K562 (cell line): ENCODE results near the gene CMTM1. TPM values are rescaled to one million over a fixed set of nuclear protein-coding genes. Genes with fewer than 3 reads are reported as not detected.
"Not testable (repeated sequence)": the region's sequence is repeated elsewhere in the genome, so short reads cannot be mapped to it uniquely, and the experiment has no call there.

Experiments
- ATAC-seq: fragments of 200-7000 bp; cut with Tn5 transposase; 3 replicates; pipeline ENCODE4 v1.9.1; 2020; ENCODE audit warnings: moderate library complexity
- BruUV-seq: library from RNA; stranded (reverse); fragments of 400-500 nt; replicated peaks from 2 replicates; lab custom pipeline; 2021; lab: Mats Ljungman, UMichigan
- CTCF ChIA-PET: fragments of 300-600 bp; formaldehyde crosslinking; extraction: SDS; loops from one replicate; lab custom pipeline; 2021; ENCODE audit warnings: low intra/inter-chr PET ratio; lab: Yijun Ruan, JAX
- POLR2A ChIA-PET: fragments of 300-600, 350-650 bp; sonication (Branson Sonifier 250); formaldehyde crosslinking; extraction: SDS; loops from one replicate; lab custom pipeline; 2021; ENCODE audit warnings: antibody characterized with exemption, inconsistent platforms; lab: Yijun Ruan, JAX
- DNase-seq, 4 experiments: peaks; one replicate each; pipeline versions ENCODE4 v3.0.0 to v3.0.0-alpha.2; 2011 to 2018; ENCODE audit warnings: low spot score in 3 of 4, mixed read lengths in 3 of 4; ENCODE audit errors: extremely low read depth in 1 of 4
- FAIRE-seq: peaks from 2 replicates; lab custom pipeline; 2011; peaks lifted over from hg19 to GRCh38; lab: Jason Lieb, UNC
- H2AFZ ChIP-seq: 2 replicates; pipeline ENCODE4 v1.6.0; 2011; ENCODE audit warnings: low read depth, low read length, control low read depth, inconsistent platforms
- H3K27ac ChIP-seq: fragments of 200-600 bp; 3 replicates; pipeline ENCODE4 v1.8.0; 2011; ENCODE audit warnings: low read depth, mild to moderate bottlenecking, control low read depth, inconsistent platforms, low read length, moderate library complexity, mixed read lengths; ENCODE audit errors: extremely low read depth
- H3K27me3 ChIP-seq, 2 experiments: fragments of 300-600 bp in 1 of 2; 2 replicates in 1 of 2; 3 replicates in 1 of 2; pipeline versions ENCODE4 v1.6.0 to v1.8.0; 2011; ENCODE audit warnings: inconsistent platforms in 2 of 2, low read length in 2 of 2, mild to moderate bottlenecking in 1 of 2, mixed read lengths in 1 of 2, moderate library complexity in 1 of 2; ENCODE audit not compliant: control insufficient read depth in 2 of 2, insufficient read depth in 2 of 2
- H3K36me3 ChIP-seq: fragments of 300-600 bp; 3 replicates; pipeline ENCODE4 v1.8.0; 2011; ENCODE audit warnings: mild to moderate bottlenecking, low read length, inconsistent platforms; ENCODE audit not compliant: control insufficient read depth, insufficient read depth
- H3K4me1 ChIP-seq, 2 experiments: fragments of 200-600 bp in 1 of 2; replicated peaks in 1 of 2; 2 replicates in 1 of 2; 3 replicates in 1 of 2; pipeline versions ENCODE4 v1.5.1 to v1.8.0; 2011; ENCODE audit warnings: inconsistent platforms in 2 of 2, low read length in 2 of 2, mild to moderate bottlenecking in 1 of 2, mixed read lengths in 1 of 2, moderate library complexity in 1 of 2; ENCODE audit not compliant: control insufficient read depth in 2 of 2, insufficient read depth in 2 of 2
- H3K4me2 ChIP-seq: 2 replicates; pipeline ENCODE4 v1.6.1; 2011; ENCODE audit warnings: low read length, control low read depth, inconsistent platforms, mixed read lengths; ENCODE audit not compliant: insufficient read depth
- H3K4me3 ChIP-seq: fragments of 200-600 bp; sonication (generic), shearing (Covaris generic); 2 replicates; pipeline ENCODE4 v1.5.1; 2016; ENCODE audit warnings: control low read depth, inconsistent platforms
- H3K79me2 ChIP-seq: fragments of 200-600 bp; 3 replicates; pipeline ENCODE4 v1.8.0; 2011; ENCODE audit warnings: low read length, inconsistent platforms; ENCODE audit not compliant: control insufficient read depth, insufficient read depth
- H3K9ac ChIP-seq, 2 experiments: 2 replicates each; pipeline versions ENCODE4 v1.6.0 to v1.6.1; 2011; ENCODE audit warnings: low read depth in 2 of 2, low read length in 2 of 2, control low read depth in 1 of 2, inconsistent platforms in 1 of 2, mild to moderate bottlenecking in 1 of 2, mixed read lengths in 1 of 2; ENCODE audit not compliant: insufficient read depth in 1 of 2
- H3K9me1 ChIP-seq: one replicate; pipeline ENCODE4 v1.6.0; 2011; ENCODE audit warnings: inconsistent platforms, mild to moderate bottlenecking, low read length, moderate library complexity; ENCODE audit not compliant: control insufficient read depth, insufficient read depth
- H3K9me3 ChIP-seq: replicated peaks from 2 replicates; pipeline ENCODE4 v1.5.1; 2011; ENCODE audit warnings: low read depth, low read length, inconsistent platforms; ENCODE audit not compliant: control insufficient read depth, insufficient read depth
- H4K20me1 ChIP-seq: replicated peaks from 2 replicates; pipeline ENCODE4 v1.6.1; 2011; ENCODE audit warnings: low read length, inconsistent platforms, mixed read lengths; ENCODE audit not compliant: control insufficient read depth, insufficient read depth
- HDAC6 ChIP-seq: IDR thresholded peaks from 2 replicates; pipeline ENCODE4 v1.6.1; 2012; ENCODE audit warnings: low read depth, mild to moderate bottlenecking, control low read depth, inconsistent platforms, low read length, moderate library complexity
- PHB2 ChIP-seq: fragments of 450-650 bp; IDR thresholded peaks from 2 replicates; pipeline ENCODE4 v1.6.1; 2017; ENCODE audit warnings: low read depth
- SREBF1 ChIP-seq: fragments of 150-350 bp; IDR thresholded peaks from 2 replicates; pipeline ENCODE4 v1.6.1; 2014; ENCODE audit warnings: antibody characterized with exemption, low read depth, low read length, borderline replicate concordance
- TSC22D4 ChIP-seq: fragments of 450-650 bp; IDR thresholded peaks from 2 replicates; pipeline ENCODE4 v1.6.1; 2016; ENCODE audit warnings: missing genetic modification characterization, missing biosample characterization, control low read depth
- ZNF133 ChIP-seq: fragments of 250-450 bp; sonication (Bioruptor Pico); IDR thresholded peaks from 2 replicates; pipeline ENCODE4 v1.4.0; 2020; ENCODE audit warnings: mild to moderate bottlenecking
- ZNF23 ChIP-seq: fragments of 250-450 bp; sonication (Bioruptor Pico); IDR thresholded peaks from 2 replicates; pipeline ENCODE4 v1.4.0; 2020; ENCODE audit warnings: mild to moderate bottlenecking
- WGBS: fragments of 100-300 bp; shearing (Covaris generic); methylation state at CpG from one replicate; pipeline ENCODE4 v1.1.6; 2016; ENCODE audit warnings: low coverage, mixed read lengths; ENCODE audit not compliant: insufficient coverage; ENCODE audit errors: missing lambda C conversion rate; 5-methylcytosine and 5-hydroxymethylcytosine counted together
- in situ Hi-C: fragments of 300-500 bp; cut with MboI; formaldehyde crosslinking; loops from 4 replicates; pipeline ENCODE4 v1.15.0; 2018; ENCODE audit warnings: inconsistent platforms, mixed read lengths
- intact Hi-C: fragments of 100-400 bp; cut with micrococcal nuclease; formaldehyde crosslinking; loops from 2 replicates; pipeline ENCODE4 v1.14.2; 2022
- polyA plus RNA-seq, 8 experiments: library from polyadenylated mRNA; depleted of rRNA in 4 of 8; stranded (reverse) in 5 of 8; unstranded in 3 of 8; fragments of >200 nt; fragmentation: Nextera tagmentation in 2 of 8; fragmentation: Illumina TruSeq in 1 of 8; extraction: Ambion mirVana in 2 of 8; extraction: Trizol in 1 of 8; gene quantifications; 2 replicates each; pipeline versions ENCODE4 v1.2.1 to v1.2.3, GENCODE V29; 2011 to 2014; ENCODE audit warnings: inconsistent platforms in 1 of 8, missing spikeins in 1 of 8
- small RNA-seq: library from RNA; depleted of rRNA; stranded (forward); fragments of <200 nt; gene quantifications from one replicate; pipeline ENCODE3, GENCODE V24; 2014
- total RNA-seq, 7 experiments: library from RNA; depleted of rRNA in 6 of 7; stranded (reverse); fragments of >200 nt in 6 of 7; fragmentation: Illumina TruSeq in 2 of 7; extraction: Trizol in 2 of 7; gene quantifications; 2 replicates each; pipeline versions ENCODE4 v1.2.1 to v1.2.3, GENCODE V29; 2011 to 2021; ENCODE audit warnings: low replicate concordance in 1 of 7
- TF ChIP-seq, protein P1 (sequence below): conservative IDR thresholded peaks from 2 replicates; pipeline ENCODE4 v1.6.1; 2011; ENCODE audit warnings: low read depth, mild to moderate bottlenecking, low read length; ENCODE audit not compliant: control insufficient read depth

Gene CMTM1
- total and polyA plus RNA-seq, 9 of the 15 experiments (the other 6 are each of a cell fraction or from before 2014, with no cell fraction given) = 0.25 to 2.6 (median 1.1) TPM; not detected in 2

DNA sequence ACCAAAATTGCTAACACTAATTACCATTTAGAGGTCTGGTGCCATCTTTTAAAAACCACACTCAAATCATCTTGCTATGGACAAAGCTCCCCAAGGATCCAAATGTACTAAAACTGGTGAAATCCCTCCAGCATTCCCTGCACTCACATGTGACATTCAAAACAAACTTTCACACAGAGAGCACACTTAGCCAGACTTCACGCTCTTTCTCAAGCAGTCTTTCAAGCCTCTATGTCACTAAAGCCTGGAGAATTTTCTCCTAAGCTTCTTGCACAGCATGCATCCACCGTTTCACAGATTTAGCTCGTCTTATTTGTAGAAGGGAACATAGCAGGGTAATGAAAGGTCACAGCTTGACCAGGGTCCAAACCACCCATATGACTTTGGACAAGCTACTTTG is 57.5 kb downstream of the CMTM1 start (continued):
- TF ChIP-seq ZNF23 (CRISPR knock-in tag) = no peak
- TF ChIP-seq PHB2 = no peak
- TF ChIP-seq, protein P1, sequence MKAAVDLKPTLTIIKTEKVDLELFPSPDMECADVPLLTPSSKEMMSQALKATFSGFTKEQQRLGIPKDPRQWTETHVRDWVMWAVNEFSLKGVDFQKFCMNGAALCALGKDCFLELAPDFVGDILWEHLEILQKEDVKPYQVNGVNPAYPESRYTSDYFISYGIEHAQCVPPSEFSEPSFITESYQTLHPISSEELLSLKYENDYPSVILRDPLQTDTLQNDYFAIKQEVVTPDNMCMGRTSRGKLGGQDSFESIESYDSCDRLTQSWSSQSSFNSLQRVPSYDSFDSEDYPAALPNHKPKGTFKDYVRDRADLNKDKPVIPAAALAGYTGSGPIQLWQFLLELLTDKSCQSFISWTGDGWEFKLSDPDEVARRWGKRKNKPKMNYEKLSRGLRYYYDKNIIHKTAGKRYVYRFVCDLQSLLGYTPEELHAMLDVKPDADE = no peak
- no peak for TF ChIP-seq SREBF1
- TF ChIP-seq ZNF133 (CRISPR knock-in tag) = no peak
- TF ChIP-seq TSC22D4 (tag) = no peak
- TF ChIP-seq HDAC6 = no peak
- TF ChIP-seq, all 486 proteins: peak for 0

GRCh38 chr16:66627611-66628378 is 61.6 kb downstream of the CMTM1 start:
- WGBS = 70% methylated on average over 17 of the region's 17 CpGs

More at GRCh38 chr16:66627611-66628378, 61.6 kb downstream of the CMTM1 start:
- DNase-seq, H2AFZ ChIP-seq, H3K9ac ChIP-seq, in situ Hi-C loops, H3K4me3 ChIP-seq, FAIRE-seq, intact Hi-C loops, H3K79me2 ChIP-seq, H4K20me1 ChIP-seq, H3K27ac ChIP-seq, H3K4me2 ChIP-seq, H3K9me1 ChIP-seq, H3K27me3 ChIP-seq, BruUV-seq, CTCF ChIA-PET, ATAC-seq, H3K9me3 ChIP-seq: not testable (repeated sequence)
- H3K36me3 ChIP-seq = peaks cover 10% of the 10 kb centered on the region; the same call in 1 of the 3 replicates
- H3K4me1 ChIP-seq = peaks cover 15 to 18% of the 10 kb centered on the region in 2 experiments
- POLR2A ChIA-PET = interaction anchor here (2.3 kb wide), 1 partner anchor 10 kb away, joined by 8 read pairs; no protein-coding TSS in a partner anchor

Small RNA genes within 50 kb of the gene (small RNA-seq; reads per million reads assigned to genes)
- not detected for gene CKLF-CMTM1

Other genes starting within 250 kb of the CMTM1 start
Only the 7 nearest of the 9 such genes appear.
- not detected in 2 replicates for gene BEAN1, start 139.1 kb upstream of the CMTM1 start, total RNA-seq (2014; rRNA removed)
- gene BEAN1, start 139.1 kb upstream of the CMTM1 start, total RNA-seq (2014; rRNA removed; fragmentation: Illumina TruSeq; extraction: Trizol) = not detected in 2 replicates
- not detected in 2 replicates for gene BEAN1, start 139.1 kb upstream of the CMTM1 start, total RNA-seq (2015; rRNA removed; fragmentation: Illumina TruSeq; extraction: Trizol)
- not detected in 2 replicates for gene BEAN1, start 139.1 kb upstream of the CMTM1 start, total RNA-seq (2021)
- not detected in 2 replicates for gene BEAN1, start 139.1 kb upstream of the CMTM1 start, polyA plus RNA-seq (2011; rRNA removed)
- gene BEAN1, start 139.1 kb upstream of the CMTM1 start, polyA plus RNA-seq (2014; fragmentation: Illumina TruSeq; extraction: Trizol) = not detected in 2 replicates
- gene BEAN1, start 139.1 kb upstream of the CMTM1 start, polyA plus RNA-seq (2014; fragmentation: Nextera tagmentation; extraction: Ambion mirVana) = not detected
- not detected in 2 replicates for gene BEAN1, start 139.1 kb upstream of the CMTM1 start, polyA plus RNA-seq (2014; rRNA removed)
- 4.3 and 5.8 TPM in 2 replicates for gene TK2, start 16.3 kb upstream of the CMTM1 start, total RNA-seq (2014; rRNA removed)
- 4.8 and 6.2 TPM in 2 replicates for gene TK2, start 16.3 kb upstream of the CMTM1 start, total RNA-seq (2014; rRNA removed; fragmentation: Illumina TruSeq; extraction: Trizol)
- 4.9 and 5.3 TPM in 2 replicates for gene TK2, start 16.3 kb upstream of the CMTM1 start, total RNA-seq (2015; rRNA removed; fragmentation: Illumina TruSeq; extraction: Trizol)
- gene TK2, start 16.3 kb upstream of the CMTM1 start, total RNA-seq (2021) = 4.7 and 5.7 TPM in 2 replicates
- 10.2 TPM in 2 replicates for gene TK2, start 16.3 kb upstream of the CMTM1 start, polyA plus RNA-seq (2011; rRNA removed)
- gene TK2, start 16.3 kb upstream of the CMTM1 start, polyA plus RNA-seq (2014; fragmentation: Illumina TruSeq; extraction: Trizol) = 4.3 and 4.8 TPM in 2 replicates
- 1 to 10 TPM; 1.1 to 1.2 TPM for gene TK2, start 16.3 kb upstream of the CMTM1 start, polyA plus RNA-seq (2014; fragmentation: Nextera tagmentation; extraction: Ambion mirVana)
- 4.8 and 6.2 TPM in 2 replicates for gene TK2, start 16.3 kb upstream of the CMTM1 start, polyA plus RNA-seq (2014; rRNA removed)
- 99.8 and 113 TPM in 2 replicates for gene CKLF, start 13.9 kb upstream of the CMTM1 start, total RNA-seq (2014; rRNA removed)
- gene CKLF, start 13.9 kb upstream of the CMTM1 start, total RNA-seq (2014; rRNA removed; fragmentation: Illumina TruSeq; extraction: Trizol) = 89.8 and 91.5 TPM in 2 replicates
- 93.6 and 111 TPM in 2 replicates for gene CKLF, start 13.9 kb upstream of the CMTM1 start, total RNA-seq (2015; rRNA removed; fragmentation: Illumina TruSeq; extraction: Trizol)
- gene CKLF, start 13.9 kb upstream of the CMTM1 start, total RNA-seq (2021) = 84.8 and 91.1 TPM in 2 replicates
- 120 and 126 TPM in 2 replicates for gene CKLF, start 13.9 kb upstream of the CMTM1 start, polyA plus RNA-seq (2011; rRNA removed)
- gene CKLF, start 13.9 kb upstream of the CMTM1 start, polyA plus RNA-seq (2014; fragmentation: Illumina TruSeq; extraction: Trizol) = 118 and 123 TPM in 2 replicates
- gene CKLF, start 13.9 kb upstream of the CMTM1 start, polyA plus RNA-seq (2014; fragmentation: Nextera tagmentation; extraction: Ambion mirVana) = 100 to 1,000 TPM; 305 to 322 TPM
- gene CKLF, start 13.9 kb upstream of the CMTM1 start, polyA plus RNA-seq (2014; rRNA removed) = 147 and 173 TPM in 2 replicates
- not detected in 2 replicates for gene CMTM2, start 13.0 kb downstream of the CMTM1 start, total RNA-seq (2014; rRNA removed)
- gene CMTM2, start 13.0 kb downstream of the CMTM1 start, total RNA-seq (2014; rRNA removed; fragmentation: Illumina TruSeq; extraction: Trizol) = not detected in 2 replicates
- not detected in 2 replicates for gene CMTM2, start 13.0 kb downstream of the CMTM1 start, total RNA-seq (2015; rRNA removed; fragmentation: Illumina TruSeq; extraction: Trizol)
- gene CMTM2, start 13.0 kb downstream of the CMTM1 start, total RNA-seq (2021) = not detected in 2 replicates
- not detected in 2 replicates for gene CMTM2, start 13.0 kb downstream of the CMTM1 start, polyA plus RNA-seq (2011; rRNA removed)
- not detected in 2 replicates for gene CMTM2, start 13.0 kb downstream of the CMTM1 start, polyA plus RNA-seq (2014; fragmentation: Illumina TruSeq; extraction: Trizol)
- not detected for gene CMTM2, start 13.0 kb downstream of the CMTM1 start, polyA plus RNA-seq (2014; fragmentation: Nextera tagmentation; extraction: Ambion mirVana)
- not detected in 2 replicates for gene CMTM2, start 13.0 kb downstream of the CMTM1 start, polyA plus RNA-seq (2014; rRNA removed)
- gene CMTM3, start 38.3 kb downstream of the CMTM1 start, total RNA-seq (2014; rRNA removed) = 12.9 and 18.3 TPM in 2 replicates
- gene CMTM3, start 38.3 kb downstream of the CMTM1 start, total RNA-seq (2014; rRNA removed; fragmentation: Illumina TruSeq; extraction: Trizol) = 13.1 and 13.4 TPM in 2 replicates
- gene CMTM3, start 38.3 kb downstream of the CMTM1 start, total RNA-seq (2015; rRNA removed; fragmentation: Illumina TruSeq; extraction: Trizol) = 15.8 and 17.5 TPM in 2 replicates
- gene CMTM3, start 38.3 kb downstream of the CMTM1 start, total RNA-seq (2021) = 33.4 and 34.5 TPM in 2 replicates
- gene CMTM3, start 38.3 kb downstream of the CMTM1 start, polyA plus RNA-seq (2011; rRNA removed) = 24.5 and 24.7 TPM in 2 replicates
- gene CMTM3, start 38.3 kb downstream of the CMTM1 start, polyA plus RNA-seq (2014; fragmentation: Illumina TruSeq; extraction: Trizol) = 29.1 and 29.8 TPM in 2 replicates
- gene CMTM3, start 38.3 kb downstream of the CMTM1 start, polyA plus RNA-seq (2014; fragmentation: Nextera tagmentation; extraction: Ambion mirVana) = 1 to 10 TPM; 4.6 to 8.3 TPM
- 28.2 and 29.9 TPM in 2 replicates for gene CMTM3, start 38.3 kb downstream of the CMTM1 start, polyA plus RNA-seq (2014; rRNA removed)
- 11.6 and 13.3 TPM in 2 replicates for gene CMTM4, start 130.3 kb downstream of the CMTM1 start, total RNA-seq (2014; rRNA removed)
- 14.9 and 15.2 TPM in 2 replicates for gene CMTM4, start 130.3 kb downstream of the CMTM1 start, total RNA-seq (2014; rRNA removed; fragmentation: Illumina TruSeq; extraction: Trizol)
- 11.1 and 12.3 TPM in 2 replicates for gene CMTM4, start 130.3 kb downstream of the CMTM1 start, total RNA-seq (2015; rRNA removed; fragmentation: Illumina TruSeq; extraction: Trizol)
- 19.5 and 19.9 TPM in 2 replicates for gene CMTM4, start 130.3 kb downstream of the CMTM1 start, total RNA-seq (2021)
- 21.3 and 24.0 TPM in 2 replicates for gene CMTM4, start 130.3 kb downstream of the CMTM1 start, polyA plus RNA-seq (2011; rRNA removed)
- 12.5 and 12.9 TPM in 2 replicates for gene CMTM4, start 130.3 kb downstream of the CMTM1 start, polyA plus RNA-seq (2014; fragmentation: Illumina TruSeq; extraction: Trizol)
- 1 to 10 TPM; 2.0 to 2.3 TPM for gene CMTM4, start 130.3 kb downstream of the CMTM1 start, polyA plus RNA-seq (2014; fragmentation: Nextera tagmentation; extraction: Ambion mirVana)
- 13.5 and 16.2 TPM in 2 replicates for gene CMTM4, start 130.3 kb downstream of the CMTM1 start, polyA plus RNA-seq (2014; rRNA removed)
- gene DYNC1LI2, start 185.2 kb downstream of the CMTM1 start, total RNA-seq (2014; rRNA removed) = 33.3 and 53.3 TPM in 2 replicates
- 35.1 and 40.0 TPM in 2 replicates for gene DYNC1LI2, start 185.2 kb downstream of the CMTM1 start, total RNA-seq (2014; rRNA removed; fragmentation: Illumina TruSeq; extraction: Trizol)
- 38.2 and 39.7 TPM in 2 replicates for gene DYNC1LI2, start 185.2 kb downstream of the CMTM1 start, total RNA-seq (2015; rRNA removed; fragmentation: Illumina TruSeq; extraction: Trizol)
- gene DYNC1LI2, start 185.2 kb downstream of the CMTM1 start, total RNA-seq (2021) = 40.8 and 48.9 TPM in 2 replicates
- gene DYNC1LI2, start 185.2 kb downstream of the CMTM1 start, polyA plus RNA-seq (2011; rRNA removed) = 40.2 and 44.5 TPM in 2 replicates
- 31.7 and 39.4 TPM in 2 replicates for gene DYNC1LI2, start 185.2 kb downstream of the CMTM1 start, polyA plus RNA-seq (2014; fragmentation: Illumina TruSeq; extraction: Trizol)
- 1 to 10 TPM; 5.1 to 7.0 TPM for gene DYNC1LI2, start 185.2 kb downstream of the CMTM1 start, polyA plus RNA-seq (2014; fragmentation: Nextera tagmentation; extraction: Ambion mirVana)
- gene DYNC1LI2, start 185.2 kb downstream of the CMTM1 start, polyA plus RNA-seq (2014; rRNA removed) = 47.6 and 47.8 TPM in 2 replicates